PFSK-1 (cell line): ENCODE data around the gene ABCC6.

Source experiments
- FOXP2 ChIP-seq: optimal IDR thresholded peaks from 2 replicates; pipeline ENCODE3; 2011; ENCODE audit warnings: borderline replicate concordance, control low read depth, inconsistent platforms; ENCODE audit not compliant: insufficient read depth; ENCODE audit errors: extremely low read length, extremely low read depth
- POLR2AphosphoS5 ChIP-seq: IDR thresholded peaks from 2 replicates; pipeline ENCODE4 v1.6.1; 2012; ENCODE audit warnings: low read depth, mild to moderate bottlenecking, control low read depth, low read length, moderate library complexity
- REST ChIP-seq, 2 experiments: IDR thresholded peaks; 2 replicates each; pipeline versions ENCODE4 v1.6.1 to v1.8.0; 2011 to 2012; ENCODE audit warnings: low read depth in 2 of 2, low read length in 2 of 2, control low read depth in 1 of 2, inconsistent platforms in 1 of 2, mild to moderate bottlenecking in 1 of 2, moderate library complexity in 1 of 2; ENCODE audit not compliant: insufficient read depth in 1 of 2
- SIN3A ChIP-seq: IDR thresholded peaks from 2 replicates; pipeline ENCODE4 v1.6.1; 2012; ENCODE audit warnings: mild to moderate bottlenecking, low read length, moderate library complexity, borderline replicate concordance; ENCODE audit not compliant: insufficient read depth
- TAF1 ChIP-seq: IDR thresholded peaks from 2 replicates; pipeline ENCODE4 v1.6.1; 2012; ENCODE audit warnings: low read length, control low read depth, borderline replicate concordance; ENCODE audit not compliant: insufficient read depth

Gene ABCC6

GRCh38 chr16:16148755-16149154 is 74.5 kb downstream of the ABCC6 start:
- TF ChIP-seq FOXP2, result no peak
- no peak for TF ChIP-seq TAF1
- TF ChIP-seq REST (IDR thresholded peaks at IDR 0.05; ENCODE audit: insufficient read depth in 1 of 2, low read depth in 2 of 2, low read length in 2 of 2), result no peak
- TF ChIP-seq SIN3A, result no peak
- TF ChIP-seq POLR2AphosphoS5, result no peak

- TF ChIP-seq POLR2AphosphoS5, result no peak
- no peak for TF ChIP-seq REST (IDR thresholded peaks at IDR 0.05; ENCODE audit: insufficient read depth in 1 of 2, low read depth in 2 of 2, low read length in 2 of 2)
- TF ChIP-seq SIN3A, result no peak
- TF ChIP-seq FOXP2, result no peak
- no peak for TF ChIP-seq TAF1
Measured at GRCh38 chr16:16147316-16147999, 75.8 kb downstream of the ABCC6 start.

- no peak for TF ChIP-seq TAF1
- TF ChIP-seq POLR2AphosphoS5, result no peak
- TF ChIP-seq REST (IDR thresholded peaks at IDR 0.05; ENCODE audit: insufficient read depth in 1 of 2, low read depth in 2 of 2, low read length in 2 of 2), result no peak
- TF ChIP-seq SIN3A, result no peak
- TF ChIP-seq FOXP2, result no peak
Measured at GRCh38 chr16:16146380-16147315, 76.6 kb downstream of the ABCC6 start.

GRCh38 chr16:16145286-16145685 is 78.0 kb downstream of the ABCC6 start:
- no peak for TF ChIP-seq SIN3A
- no peak for TF ChIP-seq REST (IDR thresholded peaks at IDR 0.05; ENCODE audit: insufficient read depth in 1 of 2, low read depth in 2 of 2, low read length in 2 of 2)
- TF ChIP-seq FOXP2, result no peak
- no peak for TF ChIP-seq TAF1
- no peak for TF ChIP-seq POLR2AphosphoS5
